AG09319 (cell line): ENCODE measurements around the gene MAP3K9.

Source experiments
- DNase-seq: peaks from one replicate; pipeline ENCODE4 v3.0.0-alpha.2; 2010; ENCODE audit warnings: low read depth; ENCODE audit errors: extremely low read depth
- CTCF ChIP-seq: IDR thresholded peaks from 2 replicates; pipeline ENCODE4 v1.5.1; 2011; ENCODE audit warnings: low read depth, mild to moderate bottlenecking, inconsistent platforms, low read length, moderate library complexity

The MAP3K9 gene

GRCh38 chr14:70713511-70713916 lies 95.8 kb downstream of the MAP3K9 start:
- TF ChIP-seq CTCF: no peak
- no peak for DNase-seq

GRCh38 chr14:70713096-70713495 lies 96.2 kb downstream of the MAP3K9 start:
- no peak for TF ChIP-seq CTCF
- DNase-seq: no peak

- no peak for DNase-seq
- no peak for TF ChIP-seq CTCF
Observed at GRCh38 chr14:70711451-70711850, 97.9 kb downstream of the MAP3K9 start.

- DNase-seq: no peak
- no peak for TF ChIP-seq CTCF
Observed at GRCh38 chr14:70709726-70710382, 99.5 kb downstream of the MAP3K9 start.

- no peak for DNase-seq
- no peak for TF ChIP-seq CTCF
Observed at GRCh38 chr14:70708717-70709570, 100.4 kb downstream of the MAP3K9 start.

- no peak for TF ChIP-seq CTCF
- no peak for DNase-seq
Observed at GRCh38 chr14:70707138-70708038, 101.9 kb downstream of the MAP3K9 start.

GRCh38 chr14:70706177-70706576 lies 103.1 kb downstream of the MAP3K9 start:
- TF ChIP-seq CTCF: no peak
- DNase-seq: no peak
